Body of pancreas (tissue), 4 donors: Measurements from ENCODE around the gene ATRIP. TPM values are rescaled to one million over a fixed set of nuclear protein-coding genes. Genes with fewer than 3 reads are reported as not detected.

Experiments used
- ATAC-seq: fragments of 150-250 bp; one replicate; pipeline ENCODE4 v1.9.1; 2016
- DNase-seq, 4 donors: peaks; one replicate each; pipeline ENCODE4 v3.0.0-alpha.2; 2019
- H3K27ac ChIP-seq, 4 donors: fragments of 200-600 bp; sonication (generic); 1 replicate in 3 of 4; 2 replicates in 1 of 4; pipeline versions ENCODE4 v1.5.1 to v1.6.1; 2016 to 2019; ENCODE audit warnings: mild to moderate bottlenecking in 1 of 4, mixed read lengths in 1 of 4, moderate library complexity in 1 of 4
- H3K27me3 ChIP-seq, 2 donors: fragments of 200-600 bp; sonication (generic); one replicate each; pipeline ENCODE4 v1.6.0; 2016; ENCODE audit warnings: mild to moderate bottlenecking in 1 of 2
- H3K36me3 ChIP-seq, 2 donors: fragments of 200-600 bp; sonication (generic); replicated peaks in 1 of 2; 2 replicates each; pipeline ENCODE4 v1.5.1; 2016; ENCODE audit warnings: low read depth in 2 of 2; ENCODE audit not compliant: insufficient read depth in 1 of 2
- H3K4me1 ChIP-seq: fragments of 200-600 bp; sonication (generic); one replicate; pipeline ENCODE4 v1.6.0; 2016
- H3K4me3 ChIP-seq, 2 donors: fragments of 200-600 bp; sonication (generic); 1 replicate in 1 of 2; 2 replicates in 1 of 2; pipeline ENCODE4 v1.5.1; 2016 to 2019
- H3K9me3 ChIP-seq, 3 donors: fragments of 200-600 bp; sonication (generic); 1 replicate in 2 of 3; 2 replicates in 1 of 3; pipeline ENCODE4 v1.5.1; 2016
- POLR2A ChIP-seq, 3 donors: fragments of 450-650 bp; IDR thresholded peaks; one replicate each; pipeline ENCODE4 v1.6.1; 2016; ENCODE audit warnings: antibody characterized with exemption in 3 of 3, mild to moderate bottlenecking in 2 of 3
- WGBS, 2 donors: methylation state at CpG; one replicate each; pipeline ENCODE4 v1.1.5; 2017; 5-methylcytosine and 5-hydroxymethylcytosine counted together
- intact Hi-C: fragments of 100-400 bp; cut with DNase I; formaldehyde crosslinking; loops from one replicate; pipeline ENCODE4 v1.15.1; 2023
- total RNA-seq, 2 donors: library from RNA; depleted of rRNA; stranded (reverse); fragments of >200 nt; gene quantifications; one replicate each; pipeline ENCODE4 v1.1.0, GENCODE V29; 2016
- TF ChIP-seq, protein P1 (sequence below), 7 experiments: fragments of 450-650 bp in 4 of 7; fragments of 200-600 bp in 3 of 7; sonication (generic) in 3 of 7; IDR thresholded peaks; one replicate each; pipeline ENCODE4 v1.5.1; 2016 to 2019; ENCODE audit warnings: antibody characterized with exemption in 7 of 7

ATRIP gene
- total RNA-seq, 2 donors from 2014 or later: 2.6 to 4.3 TPM

DNA sequence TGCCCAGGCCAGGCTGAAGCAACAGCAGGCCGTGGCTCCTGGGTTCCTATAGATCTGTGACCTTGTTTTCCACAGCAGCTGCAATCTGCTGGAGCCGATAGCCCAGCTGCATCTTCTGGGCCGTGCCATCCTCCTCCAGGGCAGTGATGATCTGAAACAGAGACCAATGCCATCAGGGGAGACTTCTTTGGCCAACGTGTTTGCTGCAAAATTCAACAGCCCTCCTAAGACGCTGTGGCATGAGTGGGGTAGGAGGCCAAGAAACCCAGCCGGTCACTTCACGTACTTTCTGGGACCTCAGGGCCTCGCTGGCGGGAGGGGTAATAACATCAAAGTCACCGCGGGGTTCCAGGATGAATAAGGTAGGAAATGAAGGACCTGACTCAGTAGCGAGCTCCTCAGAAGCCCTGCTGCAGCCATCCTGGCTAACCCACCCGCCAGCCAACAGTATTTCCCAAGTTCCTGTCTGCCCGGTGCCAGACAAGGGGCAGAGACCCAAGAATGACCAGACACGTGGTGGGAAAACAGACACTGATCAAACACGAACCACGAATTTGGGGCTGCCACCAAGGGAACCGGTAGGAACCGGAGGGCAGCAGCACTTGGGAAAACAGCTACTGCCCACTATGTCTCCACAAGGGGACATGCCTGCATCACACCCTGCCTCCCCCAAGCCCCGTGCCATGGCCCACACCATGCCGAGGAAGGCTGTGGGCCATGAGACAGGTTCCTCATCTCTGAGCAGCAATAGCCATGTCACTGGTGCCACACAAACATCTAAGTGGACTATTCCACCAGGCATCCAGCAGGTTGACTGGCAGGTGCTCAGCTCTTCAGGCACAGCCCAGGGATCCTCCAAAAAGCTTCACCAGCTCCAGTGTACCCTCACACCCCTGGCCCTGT, 41.8 kb upstream of the ATRIP start:
- Histone ChIP-seq H3K4me3 (no peak overlapping the region), H3K4me1 (peaks cover 20% of the 10 kb centered on the region), H3K9me3 (no peaks in the 10 kb centered on the region), H3K36me3 (peaks cover 5 to 13% of the 10 kb centered on the region in 2 donors), H3K27ac (no peak overlapping the region), H3K27me3 (no peaks in the 10 kb centered on the region)
- ATAC-seq (no peak), DNase-seq (peak; percentile 1 to 9 (median 6))
- no peak for TF ChIP-seq POLR2A (IDR thresholded peaks at IDR 0.05)
- TF ChIP-seq, protein P1, sequence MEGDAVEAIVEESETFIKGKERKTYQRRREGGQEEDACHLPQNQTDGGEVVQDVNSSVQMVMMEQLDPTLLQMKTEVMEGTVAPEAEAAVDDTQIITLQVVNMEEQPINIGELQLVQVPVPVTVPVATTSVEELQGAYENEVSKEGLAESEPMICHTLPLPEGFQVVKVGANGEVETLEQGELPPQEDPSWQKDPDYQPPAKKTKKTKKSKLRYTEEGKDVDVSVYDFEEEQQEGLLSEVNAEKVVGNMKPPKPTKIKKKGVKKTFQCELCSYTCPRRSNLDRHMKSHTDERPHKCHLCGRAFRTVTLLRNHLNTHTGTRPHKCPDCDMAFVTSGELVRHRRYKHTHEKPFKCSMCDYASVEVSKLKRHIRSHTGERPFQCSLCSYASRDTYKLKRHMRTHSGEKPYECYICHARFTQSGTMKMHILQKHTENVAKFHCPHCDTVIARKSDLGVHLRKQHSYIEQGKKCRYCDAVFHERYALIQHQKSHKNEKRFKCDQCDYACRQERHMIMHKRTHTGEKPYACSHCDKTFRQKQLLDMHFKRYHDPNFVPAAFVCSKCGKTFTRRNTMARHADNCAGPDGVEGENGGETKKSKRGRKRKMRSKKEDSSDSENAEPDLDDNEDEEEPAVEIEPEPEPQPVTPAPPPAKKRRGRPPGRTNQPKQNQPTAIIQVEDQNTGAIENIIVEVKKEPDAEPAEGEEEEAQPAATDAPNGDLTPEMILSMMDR (IDR thresholded peaks at IDR 0.05): no peak
- intact Hi-C loops: loop anchor here (5.0 kb wide), 1 partner anchor 33 kb away; no protein-coding TSS in a partner anchor
- WGBS, 2 donors: 71 to 78% methylated on average over 18 to 21 of the region's 21 CpGs

DNA sequence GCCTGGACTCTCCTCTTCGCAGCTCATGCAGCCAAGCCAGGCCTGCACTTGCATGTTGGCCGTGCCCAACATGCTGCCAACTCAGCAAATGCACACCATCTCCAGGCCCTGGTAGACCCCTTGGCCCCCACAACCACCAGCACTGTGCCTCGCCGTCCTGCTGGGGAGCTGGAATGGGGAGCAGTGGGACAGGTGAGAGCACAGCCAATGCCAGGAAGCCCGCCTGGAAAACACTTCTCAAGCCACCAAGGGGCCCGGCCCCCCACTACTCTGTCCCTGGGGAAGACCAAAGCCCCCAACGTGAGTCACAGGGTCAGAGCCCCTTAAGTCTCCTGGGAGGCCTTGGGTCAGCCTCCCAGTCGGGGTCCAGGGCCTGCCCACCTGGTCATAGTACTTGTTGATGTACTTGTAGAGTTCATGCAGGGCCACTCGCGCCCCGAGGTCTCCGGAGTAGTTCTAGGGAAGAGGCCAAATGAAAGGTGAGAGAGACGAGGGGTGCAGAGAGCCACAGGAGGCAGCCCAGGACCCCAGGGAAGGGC, 41.1 kb upstream of the ATRIP start:
- Histone ChIP-seq H3K4me3 (no peak overlapping the region), H3K9me3 (no peaks in the 10 kb centered on the region), H3K27me3 (no peaks in the 10 kb centered on the region), H3K27ac (no peak overlapping the region), H3K36me3 (peaks cover 10 to 16% of the 10 kb centered on the region in 2 donors), H3K4me1 (peaks cover 13% of the 10 kb centered on the region)
- 77 to 83% methylated on average over 7 to 11 of the region's 13 CpGs for WGBS, 2 donors
- DNase-seq: peak; percentile 1 to 12 (median 6)
- no peak for ATAC-seq
- TF ChIP-seq POLR2A (IDR thresholded peaks at IDR 0.05): no peak
- TF ChIP-seq, protein P1 (IDR thresholded peaks at IDR 0.05): no peak
- intact Hi-C loops: no loop called here

DNA sequence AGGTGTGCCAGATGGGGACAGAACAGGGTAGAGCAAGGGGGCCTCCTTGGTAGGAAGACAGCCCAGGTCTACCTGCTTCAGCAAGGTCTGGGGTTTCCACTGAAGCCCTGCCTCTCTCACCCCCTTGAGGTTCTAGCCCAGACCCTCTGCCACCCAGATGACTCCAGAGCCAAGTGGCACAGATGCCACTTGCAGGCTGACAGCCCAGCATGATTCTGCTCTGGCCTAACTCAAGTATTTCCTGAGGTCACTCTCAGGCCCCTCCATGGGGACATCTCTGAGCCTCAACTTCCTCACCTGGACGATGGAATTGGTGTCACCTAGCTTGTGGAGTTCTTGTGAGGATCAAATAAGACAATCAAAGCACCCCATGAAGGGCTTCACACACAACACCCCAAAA, 40.6 kb upstream of the ATRIP start:
- peak; percentile 0 to 7 (median 4) for DNase-seq
- ATAC-seq: no peak
- Histone ChIP-seq H3K4me3 (no peak overlapping the region), H3K9me3 (no peaks in the 10 kb centered on the region), H3K27ac (no peak overlapping the region), H3K27me3 (no peaks in the 10 kb centered on the region), H3K4me1 (peaks cover 10% of the 10 kb centered on the region), H3K36me3 (peaks cover 10 to 16% of the 10 kb centered on the region in 2 donors)
- intact Hi-C loops: no loop called here
- TF ChIP-seq, protein P1 (IDR thresholded peaks at IDR 0.05): no peak
- no peak for TF ChIP-seq POLR2A (IDR thresholded peaks at IDR 0.05)
- WGBS, 2 donors: 53 to 80% methylated on average over 1 of the region's 1 CpG

DNA sequence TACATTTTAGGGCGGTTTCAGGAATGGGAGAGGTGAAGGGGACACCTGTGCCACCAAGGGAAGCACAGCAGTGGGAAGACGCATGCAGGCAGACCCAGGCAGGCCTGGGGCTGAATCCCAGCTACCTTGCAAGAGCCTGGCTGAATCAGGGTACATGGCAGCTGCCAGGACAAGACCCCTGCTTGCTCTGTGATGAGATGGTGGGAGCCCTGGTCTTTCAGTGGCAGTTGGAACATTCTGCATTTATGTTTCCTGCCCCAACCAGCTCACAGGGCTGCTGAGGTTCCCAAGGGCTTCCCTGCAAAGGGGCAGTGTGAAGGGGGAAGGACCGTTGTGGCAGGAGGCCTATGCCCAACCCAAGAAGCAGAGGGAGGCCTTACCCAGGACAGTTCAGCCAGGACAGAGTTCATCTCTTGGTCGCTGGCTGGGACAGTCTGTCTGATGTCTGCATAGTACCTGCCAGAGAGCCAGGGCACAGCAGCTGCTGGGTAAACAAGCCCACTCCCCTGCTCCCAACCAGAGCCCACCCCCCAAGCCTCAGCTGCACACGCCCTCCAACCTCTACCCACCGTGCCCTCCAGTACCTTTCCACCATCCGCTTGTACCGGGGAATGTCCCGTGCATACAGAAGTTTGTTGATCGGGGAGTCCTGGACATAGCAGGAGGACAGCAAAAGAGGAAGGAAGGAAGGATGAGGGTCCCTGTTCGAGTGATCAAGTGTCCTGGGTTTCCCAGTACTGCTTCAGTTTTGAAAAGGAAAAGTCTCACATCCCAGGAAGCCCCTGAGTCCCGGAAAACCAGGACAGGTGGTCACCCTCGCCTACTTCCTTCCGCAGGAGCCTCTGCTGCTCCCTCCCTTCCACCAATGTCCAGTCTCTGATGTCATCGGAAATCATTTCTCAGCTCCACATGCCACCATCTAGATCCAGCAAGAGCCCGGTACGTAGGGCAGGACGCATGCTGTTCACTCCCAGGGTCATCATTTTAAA, 39.8 kb upstream of the ATRIP start:
- Histone ChIP-seq H3K27me3 (no peaks in the 10 kb centered on the region), H3K4me3 (no peak overlapping the region), H3K4me1 (peaks cover 10% of the 10 kb centered on the region), H3K36me3 (peaks cover 10 to 16% of the 10 kb centered on the region in 2 donors), H3K9me3 (no peaks in the 10 kb centered on the region), H3K27ac (no peak overlapping the region)
- 83 to 87% methylated on average over 18 of the region's 18 CpGs for WGBS, 2 donors
- TF ChIP-seq POLR2A (IDR thresholded peaks at IDR 0.05): no peak
- TF ChIP-seq, protein P1 (IDR thresholded peaks at IDR 0.05): no peak
- DNase-seq (peak in 3 of 4 donors; percentile 1 to 9 (median 2)), ATAC-seq (no peak)
- intact Hi-C loops: no loop called here
